Parathyroid adenoma (tissue), 2 donors: ENCODE data around the gene LMTK3.
A peak's percentile ranks its signal among the peaks of the same experiment; 100 is the strongest.

Experiments
- H2AFZ ChIP-seq: fragments of 300-600 bp; sonication (generic); one replicate; pipeline ENCODE4 v1.7.0; 2017; ENCODE audit warnings: antibody characterized with exemption, mild to moderate bottlenecking
- H3K27ac ChIP-seq: fragments of 300-600 bp; sonication (generic); one replicate; pipeline ENCODE4 v1.7.0; 2017
- H3K27me3 ChIP-seq: fragments of 300-600 bp; sonication (generic); one replicate; pipeline ENCODE4 v1.7.0; 2017; ENCODE audit warnings: low read length; ENCODE audit not compliant: control insufficient read depth, insufficient read depth
- H3K36me3 ChIP-seq: fragments of 300-600 bp; sonication (generic); one replicate; pipeline ENCODE4 v1.7.0; 2017; ENCODE audit warnings: low read length; ENCODE audit not compliant: control insufficient read depth, insufficient read depth
- H3K4me1 ChIP-seq: fragments of 300-600 bp; sonication (generic); one replicate; pipeline ENCODE4 v1.7.0; 2017; ENCODE audit warnings: control low read depth
- H3K4me2 ChIP-seq: fragments of 300-600 bp; sonication (generic); one replicate; pipeline ENCODE4 v1.7.0; 2017; ENCODE audit warnings: low read length
- H3K4me3 ChIP-seq: fragments of 300-600 bp; sonication (generic); one replicate; pipeline ENCODE4 v1.7.0; 2017; ENCODE audit warnings: low read depth, low read length
- H3K79me2 ChIP-seq: fragments of 300-600 bp; sonication (generic); one replicate; pipeline ENCODE4 v1.7.0; 2017; ENCODE audit warnings: control low read depth
- H3K9ac ChIP-seq: fragments of 300-600 bp; sonication (generic); one replicate; pipeline ENCODE4 v1.7.0; 2017; ENCODE audit warnings: mild to moderate bottlenecking
- H3K9me3 ChIP-seq: fragments of 300-600 bp; sonication (generic); one replicate; pipeline ENCODE4 v1.7.0; 2017; ENCODE audit warnings: low read length; ENCODE audit not compliant: control insufficient read depth
- TF ChIP-seq, protein P1 (sequence below): fragments of 300-600 bp; sonication (generic); IDR thresholded peaks from one replicate; pipeline ENCODE4 v1.7.0; 2017; ENCODE audit warnings: antibody characterized with exemption, mild to moderate bottlenecking
- donor health status: primary hyperparathyroidism.

LMTK3 gene

DNA sequence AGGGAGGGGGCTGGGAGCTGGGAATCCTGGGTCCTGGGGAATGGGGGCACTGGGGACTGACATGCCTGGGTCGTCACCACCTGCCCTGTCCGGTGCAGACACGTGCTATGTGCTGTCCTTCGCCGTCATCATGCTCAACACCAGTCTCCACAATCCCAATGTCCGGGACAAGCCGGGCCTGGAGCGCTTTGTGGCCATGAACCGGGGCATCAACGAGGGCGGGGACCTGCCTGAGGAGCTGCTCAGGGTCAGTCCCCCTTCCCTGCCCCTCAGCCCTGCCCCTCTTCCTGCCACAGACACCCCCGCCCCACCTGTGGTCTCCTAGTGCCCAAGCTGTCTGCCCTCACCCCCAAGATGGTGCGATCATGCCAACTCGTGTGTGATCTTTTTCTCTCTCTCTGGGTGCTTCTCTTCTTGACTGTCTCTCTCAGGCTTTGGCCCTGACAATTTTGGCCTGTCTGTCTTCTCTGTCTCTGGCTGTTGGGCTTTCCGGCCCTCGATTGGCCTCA, 37.5 kb downstream of the LMTK3 start:
- H3K27ac ChIP-seq = no peak overlapping the region
- no peak overlapping the region for H3K4me3 ChIP-seq
- no peaks in the 10 kb centered on the region for H3K9me3 ChIP-seq
- no peaks in the 10 kb centered on the region for H3K36me3 ChIP-seq
- no peak overlapping the region for H2AFZ ChIP-seq
- H3K4me2 ChIP-seq = no peak overlapping the region
- peaks cover 8% of the 10 kb centered on the region for H3K4me1 ChIP-seq
- peaks cover 7% of the 10 kb centered on the region for H3K79me2 ChIP-seq
- TF ChIP-seq, protein P1, sequence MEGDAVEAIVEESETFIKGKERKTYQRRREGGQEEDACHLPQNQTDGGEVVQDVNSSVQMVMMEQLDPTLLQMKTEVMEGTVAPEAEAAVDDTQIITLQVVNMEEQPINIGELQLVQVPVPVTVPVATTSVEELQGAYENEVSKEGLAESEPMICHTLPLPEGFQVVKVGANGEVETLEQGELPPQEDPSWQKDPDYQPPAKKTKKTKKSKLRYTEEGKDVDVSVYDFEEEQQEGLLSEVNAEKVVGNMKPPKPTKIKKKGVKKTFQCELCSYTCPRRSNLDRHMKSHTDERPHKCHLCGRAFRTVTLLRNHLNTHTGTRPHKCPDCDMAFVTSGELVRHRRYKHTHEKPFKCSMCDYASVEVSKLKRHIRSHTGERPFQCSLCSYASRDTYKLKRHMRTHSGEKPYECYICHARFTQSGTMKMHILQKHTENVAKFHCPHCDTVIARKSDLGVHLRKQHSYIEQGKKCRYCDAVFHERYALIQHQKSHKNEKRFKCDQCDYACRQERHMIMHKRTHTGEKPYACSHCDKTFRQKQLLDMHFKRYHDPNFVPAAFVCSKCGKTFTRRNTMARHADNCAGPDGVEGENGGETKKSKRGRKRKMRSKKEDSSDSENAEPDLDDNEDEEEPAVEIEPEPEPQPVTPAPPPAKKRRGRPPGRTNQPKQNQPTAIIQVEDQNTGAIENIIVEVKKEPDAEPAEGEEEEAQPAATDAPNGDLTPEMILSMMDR = no peak
- no peaks in the 10 kb centered on the region for H3K27me3 ChIP-seq
- no peak overlapping the region for H3K9ac ChIP-seq

DNA sequence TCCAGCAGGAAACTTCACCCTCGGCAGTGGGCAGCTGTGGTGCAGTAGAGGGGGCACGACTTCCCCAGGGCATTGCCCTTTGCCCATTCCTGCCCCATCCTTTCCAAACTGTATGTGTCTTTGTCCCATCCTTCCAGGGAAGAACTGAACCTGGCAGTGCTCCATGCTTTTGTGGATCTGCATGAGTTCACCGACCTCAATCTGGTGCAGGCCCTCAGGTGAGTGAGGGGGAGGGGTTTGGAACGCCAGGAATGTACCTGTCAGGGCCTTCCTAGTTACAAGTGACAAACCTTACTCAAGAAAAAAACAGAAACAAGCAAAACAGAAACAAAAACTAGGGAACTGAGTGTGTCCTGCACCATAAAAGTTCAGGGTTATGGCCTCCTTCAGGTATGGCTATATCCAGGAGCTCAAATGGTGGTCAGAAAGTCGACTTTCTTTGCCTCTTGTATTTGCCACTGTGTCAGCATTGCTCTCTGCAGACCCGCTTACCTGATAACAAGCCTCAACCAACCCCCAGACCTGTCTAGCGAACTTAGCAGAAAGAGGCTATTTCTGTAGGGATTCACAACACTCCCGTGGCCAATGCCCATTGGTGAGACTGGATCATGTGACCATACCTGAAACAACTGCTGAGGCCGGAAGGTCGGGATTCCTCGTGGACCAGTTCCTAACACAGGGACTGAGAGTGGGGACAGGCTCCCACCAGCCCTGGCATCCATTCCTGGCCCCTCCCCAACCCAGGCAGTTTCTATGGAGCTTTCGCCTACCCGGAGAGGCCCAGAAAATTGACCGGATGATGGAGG, 38.3 kb downstream of the LMTK3 start:
- H3K9me3 ChIP-seq = no peaks in the 10 kb centered on the region
- H3K36me3 ChIP-seq = no peaks in the 10 kb centered on the region
- TF ChIP-seq, protein P1 = no peak

DNA sequence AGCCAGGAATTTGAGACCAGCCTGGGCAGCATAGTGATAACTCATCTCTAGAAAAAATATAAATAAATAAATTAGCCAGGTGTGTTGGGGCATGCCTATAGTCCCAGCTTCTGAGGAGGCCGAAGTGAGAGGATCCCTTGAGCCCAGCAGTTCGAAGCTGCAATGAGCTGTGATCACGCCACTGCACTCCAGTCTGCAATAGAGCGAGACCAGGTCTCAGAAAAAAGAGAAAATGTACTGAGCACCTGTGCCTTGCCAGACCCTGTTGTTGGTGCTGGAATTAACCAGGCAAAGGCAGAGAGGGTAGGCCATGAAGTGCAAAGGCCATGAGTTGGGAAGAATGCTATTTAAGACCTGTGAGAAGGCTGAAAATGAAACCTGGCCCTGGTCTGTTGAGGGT, 39.8 kb downstream of the LMTK3 start:
- Histone ChIP-seq H3K36me3 (no peaks in the 10 kb centered on the region), H3K4me2 (no peak overlapping the region), H3K9me3 (no peaks in the 10 kb centered on the region), H2AFZ (no peak overlapping the region), H3K9ac (no peak overlapping the region), H3K4me3 (no peak overlapping the region), H3K4me1 (peaks cover 8% of the 10 kb centered on the region), H3K27ac (no peak overlapping the region), H3K27me3 (no peaks in the 10 kb centered on the region), H3K79me2 (peaks cover 7% of the 10 kb centered on the region)
- TF ChIP-seq, protein P1 = no peak

More for the DNA sequence above, 38.3 kb downstream of the LMTK3 start:
- no peak overlapping the region for H2AFZ ChIP-seq
- H3K27me3 ChIP-seq = no peaks in the 10 kb centered on the region
- H3K4me3 ChIP-seq = peak overlapping the region; percentile 33
- H3K4me2 ChIP-seq = peak overlapping the region; percentile 22
- H3K9ac ChIP-seq = no peak overlapping the region
- H3K27ac ChIP-seq = peak overlapping the region; percentile 21
- peaks cover 7% of the 10 kb centered on the region for H3K79me2 ChIP-seq
- H3K4me1 ChIP-seq = peaks cover 8% of the 10 kb centered on the region

DNA sequence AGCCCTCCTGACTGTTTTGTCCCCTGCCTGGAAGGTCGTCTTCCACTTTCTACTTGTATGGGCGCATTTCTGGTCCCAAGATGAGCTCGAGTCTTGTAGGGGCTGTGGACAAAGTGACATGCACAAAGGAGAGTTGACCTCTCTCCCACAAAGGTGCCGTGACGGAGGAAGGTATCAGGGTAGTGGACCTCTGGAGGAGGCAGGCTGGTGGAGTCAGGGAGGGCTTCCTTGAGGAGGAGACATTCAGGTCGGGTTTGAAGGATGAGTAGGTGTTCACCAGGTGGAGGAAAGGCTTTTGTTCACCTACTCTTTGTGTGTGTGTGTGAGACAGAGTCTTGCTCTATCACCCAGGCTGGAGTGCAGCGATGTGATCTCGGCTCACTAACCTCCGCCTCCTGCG, 40.8 kb downstream of the LMTK3 start:
- H3K27me3 ChIP-seq = no peaks in the 10 kb centered on the region
- no peaks in the 10 kb centered on the region for H3K9me3 ChIP-seq
- H3K4me3 ChIP-seq = peak overlapping the region; percentile 98
- H2AFZ ChIP-seq = no peak overlapping the region
- H3K79me2 ChIP-seq = peaks cover 7% of the 10 kb centered on the region
- H3K36me3 ChIP-seq = no peaks in the 10 kb centered on the region
- TF ChIP-seq, protein P1 = no peak
- H3K4me2 ChIP-seq = no peak overlapping the region
- no peak overlapping the region for H3K27ac ChIP-seq
- no peak overlapping the region for H3K9ac ChIP-seq
- peaks cover 8% of the 10 kb centered on the region for H3K4me1 ChIP-seq
